T-helper 2 cell (primary cell): Measurements from ENCODE around the gene PATE1.
"Not testable (repeated sequence)": the region's sequence is repeated elsewhere in the genome, so short reads cannot be mapped to it uniquely, and the experiment has no call there.

ENCODE experiments used
- DNase-seq, 5 experiments: peaks; one replicate each; pipeline versions ENCODE4 v3.0.0 to v3.0.0-alpha.2; 2012 to 2022
- total RNA-seq, 2 donors: gene quantifications; one replicate each; lab custom pipeline; 2026; lab: John Stamatoyannopoulos, UW

Gene PATE1, protein sequence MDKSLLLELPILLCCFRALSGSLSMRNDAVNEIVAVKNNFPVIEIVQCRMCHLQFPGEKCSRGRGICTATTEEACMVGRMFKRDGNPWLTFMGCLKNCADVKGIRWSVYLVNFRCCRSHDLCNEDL
- 0 reads per million in 2 donors for total RNA-seq

DNA sequence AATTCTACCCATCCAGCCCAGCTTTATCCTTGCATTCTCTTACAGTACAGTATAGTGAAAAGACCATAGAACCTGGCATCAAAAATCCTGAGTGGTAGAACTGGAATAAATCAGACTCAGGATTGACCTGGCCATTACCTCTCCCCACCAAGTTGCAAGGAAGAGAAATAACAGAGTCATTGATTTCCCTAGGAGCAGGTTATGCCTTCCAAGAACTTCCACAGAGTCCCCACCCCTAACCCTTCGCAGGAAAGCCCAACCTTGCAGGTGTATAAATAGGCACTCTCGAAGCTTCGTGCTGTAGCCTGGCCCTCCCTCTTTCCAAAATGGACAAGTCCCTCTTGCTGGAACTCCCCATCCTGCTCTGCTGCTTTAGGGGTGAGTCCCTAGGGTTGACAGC, at the start of gene PATE1:
TSS of gene PATE1 (plus strand) at position 301 of the 400 bp plus-strand sequence. CDS start at position 327, 26 bp downstream.
- DNase-seq, result no peak

DNA sequence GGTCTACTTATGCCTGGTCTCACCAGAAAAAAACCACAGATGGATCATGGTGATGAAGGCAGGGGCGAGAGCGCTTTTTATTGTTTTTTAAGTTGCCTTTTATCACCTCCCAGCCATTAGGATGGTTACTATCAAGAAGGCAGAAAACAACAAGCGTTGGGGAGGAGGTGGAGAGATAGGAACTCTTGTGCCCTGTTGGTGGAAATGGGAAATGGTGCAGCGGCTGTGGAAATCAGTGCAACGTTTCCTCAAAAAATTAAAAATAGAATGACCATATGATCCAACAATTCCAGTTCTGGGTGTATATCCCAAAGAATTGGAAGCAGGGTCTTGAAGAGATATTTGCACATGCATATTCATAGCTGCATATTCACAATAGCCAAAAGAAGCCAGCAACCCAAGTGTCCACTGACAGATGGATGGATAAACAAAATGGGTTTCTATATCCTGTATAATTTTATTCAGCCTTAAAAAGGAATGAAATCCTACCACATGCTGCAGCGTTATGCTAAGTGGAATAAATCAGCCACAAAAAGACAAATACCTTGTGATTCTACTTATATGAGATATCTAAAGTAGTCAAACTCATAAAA, 45.0 kb upstream of the PATE1 start:
- no peak for DNase-seq

DNA sequence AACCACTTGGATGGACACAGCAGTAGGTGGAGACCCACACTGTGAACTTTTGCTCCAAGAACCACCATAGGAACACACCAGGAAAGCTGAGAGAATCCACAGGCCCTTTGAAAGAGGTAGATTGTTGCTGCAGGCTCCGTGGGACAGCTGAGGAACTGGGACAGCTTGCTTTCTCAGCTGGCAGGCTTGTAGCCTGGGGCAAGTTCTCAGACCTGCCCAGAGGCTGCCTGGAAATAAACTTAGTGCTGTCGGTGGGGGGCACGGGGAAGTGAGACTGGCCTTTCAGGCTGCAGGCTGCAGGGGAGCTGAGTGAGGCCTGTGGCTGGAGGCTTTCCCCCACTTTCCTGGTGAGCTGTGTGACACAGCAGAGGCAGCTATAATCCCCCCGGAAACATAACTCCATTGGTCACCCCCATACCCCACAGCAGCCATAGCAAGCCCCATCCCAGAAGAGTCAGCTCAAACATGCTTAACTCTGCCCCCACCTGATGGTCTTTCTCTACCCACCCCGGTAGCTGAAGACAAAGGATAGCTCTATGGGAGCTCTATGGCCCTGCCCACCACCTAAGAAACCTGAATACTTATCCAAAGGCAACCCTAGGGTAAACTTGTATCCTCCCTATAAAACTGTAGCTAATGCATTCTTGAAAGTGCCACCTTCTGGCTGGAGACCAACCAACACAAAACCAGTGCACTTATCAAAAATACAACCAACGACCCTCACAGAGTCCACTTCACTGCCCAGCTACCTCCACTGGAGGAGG, 44.0 kb upstream of the PATE1 start:
- DNase-seq, result no peak

DNA sequence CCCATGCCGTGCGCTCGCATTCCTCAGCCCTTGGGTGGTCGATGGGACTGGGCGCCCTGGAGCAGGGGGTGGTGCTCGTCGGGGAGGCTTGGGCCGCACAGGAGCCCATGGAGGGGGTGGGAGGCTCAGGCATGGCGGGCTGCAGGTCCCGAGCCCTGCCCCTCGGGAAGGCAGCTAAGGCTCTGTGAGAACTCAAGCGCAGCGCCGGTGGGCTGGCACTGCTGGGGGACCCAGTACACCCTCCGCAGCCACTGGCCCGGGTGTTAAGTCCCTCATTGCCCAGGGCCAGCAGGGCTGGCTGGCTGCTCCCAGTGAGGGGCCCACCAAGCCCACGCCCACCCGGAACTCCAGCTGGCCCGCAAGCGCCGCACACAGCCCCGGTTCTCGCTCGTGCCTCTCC, 41.4 kb upstream of the PATE1 start:
- not testable (repeated sequence) for DNase-seq

DNA sequence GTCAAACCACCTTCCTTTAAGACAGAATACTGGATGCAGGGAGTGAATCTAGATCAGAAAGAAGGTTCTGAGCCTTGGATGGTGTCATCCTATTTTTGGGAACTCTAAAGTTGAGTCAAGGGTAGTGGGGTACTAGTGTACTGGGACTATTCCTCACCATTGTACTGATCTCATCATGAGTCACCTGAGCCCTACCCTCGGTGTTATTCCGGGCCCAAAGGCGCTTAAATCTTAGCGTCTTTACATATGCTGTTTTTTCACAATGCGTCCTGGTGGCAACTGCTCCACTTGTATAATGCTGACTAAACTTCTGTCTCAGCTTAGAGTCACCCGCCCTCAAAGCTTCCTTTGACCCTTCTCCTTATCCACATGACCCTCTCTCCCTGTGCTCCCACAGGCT, 25.3 kb upstream of the PATE1 start:
- no peak for DNase-seq

DNA sequence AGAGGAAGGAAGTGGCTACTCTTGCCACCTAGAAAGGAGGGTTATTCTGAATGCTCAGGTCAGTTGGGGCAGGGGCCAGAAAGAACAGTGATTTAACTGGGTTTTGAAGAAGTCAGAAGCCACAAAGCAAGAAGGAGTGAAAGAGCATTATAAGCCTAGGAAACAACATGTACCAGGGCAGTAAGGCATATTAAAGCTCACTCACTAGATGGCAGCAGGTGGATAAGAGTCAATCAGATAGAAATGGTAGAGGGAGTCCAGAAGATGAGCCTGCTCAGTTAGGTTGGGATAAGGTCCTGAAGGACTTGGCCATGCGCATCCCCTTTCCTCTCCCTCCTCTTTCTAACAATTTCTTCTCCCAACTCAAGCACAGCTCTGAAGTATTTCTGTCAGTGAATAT, 22.0 kb upstream of the PATE1 start:
- peak in 1 of 5 experiments; percentile 17 for DNase-seq

DNA sequence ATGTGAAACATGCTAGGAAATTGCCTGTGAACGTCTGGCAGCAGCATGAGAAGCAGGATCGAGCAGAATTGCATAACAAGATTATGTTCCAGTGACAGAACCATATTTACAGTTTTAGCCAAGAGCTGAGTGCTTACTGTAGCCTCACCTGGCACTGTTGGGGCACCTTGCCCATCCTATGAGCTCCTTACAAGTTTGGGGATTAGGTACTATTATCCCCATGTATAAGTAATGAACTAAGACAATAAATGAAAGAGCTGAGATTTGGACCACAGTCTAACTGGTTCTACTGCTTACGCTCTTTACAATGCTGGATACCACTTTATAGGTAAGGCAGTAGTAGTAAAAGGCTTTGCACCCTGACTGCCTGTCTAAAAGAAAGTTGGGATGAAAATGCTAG, 17.1 kb upstream of the PATE1 start:
- DNase-seq, result no peak

DNA sequence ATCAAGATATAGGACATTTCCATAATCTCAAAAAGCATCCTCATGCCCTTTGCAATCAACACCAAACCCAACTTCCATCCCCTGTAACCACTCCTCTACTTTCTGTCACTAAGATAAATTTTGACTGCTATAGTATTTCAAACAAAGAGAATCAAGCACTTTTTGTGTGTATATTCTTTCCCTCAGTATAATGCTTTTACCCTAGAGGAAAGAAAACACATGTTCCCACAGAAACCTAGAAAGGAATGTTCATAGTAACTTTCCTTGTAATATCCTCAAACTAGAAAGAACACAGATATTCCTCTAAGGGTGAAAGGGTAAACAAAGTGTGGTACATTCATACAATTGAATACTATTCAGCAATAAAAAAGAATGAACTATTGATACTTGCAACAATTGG, 5.5 kb upstream of the PATE1 start:
- no peak for DNase-seq

DNA sequence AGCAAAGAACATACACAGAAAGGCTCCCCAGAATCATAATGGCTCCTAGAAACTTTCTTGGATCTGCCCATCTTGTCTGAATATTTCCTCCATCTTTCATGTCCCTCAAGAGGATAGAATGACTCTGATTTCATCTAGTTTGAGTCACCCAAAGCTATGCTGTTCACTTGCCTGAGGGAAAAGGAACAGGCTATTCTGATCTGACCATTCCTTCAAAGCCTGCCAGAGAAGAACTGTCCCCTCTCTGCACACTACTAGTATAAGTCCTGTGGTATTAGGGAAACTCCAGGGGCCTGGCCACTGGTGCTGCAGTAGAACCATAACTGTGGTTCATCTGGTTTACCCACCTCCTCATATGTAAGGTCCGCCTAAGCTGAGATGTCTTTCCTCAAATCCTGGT, 2.4 kb upstream of the PATE1 start:
- DNase-seq, result no peak

DNA sequence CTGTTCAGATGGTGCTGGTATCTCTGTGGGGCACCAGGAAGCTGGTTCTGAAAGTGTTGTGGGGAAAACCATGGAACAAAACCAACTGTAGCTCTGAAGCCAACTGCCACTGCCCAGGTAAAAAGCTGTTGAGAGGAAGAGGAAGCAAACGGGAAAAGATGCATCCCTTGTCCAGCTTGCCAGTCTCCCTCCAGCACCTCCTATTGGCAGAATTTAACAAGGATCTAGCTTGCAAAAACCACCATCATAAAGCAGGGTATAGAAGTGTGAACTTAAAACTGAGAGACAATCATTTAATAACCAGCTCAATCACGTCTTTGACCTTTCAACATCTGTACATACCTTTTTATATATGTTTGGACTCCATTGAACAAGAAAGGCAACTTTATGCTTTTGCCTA, 4.5 kb downstream of the PATE1 start:
- no peak for DNase-seq

DNA sequence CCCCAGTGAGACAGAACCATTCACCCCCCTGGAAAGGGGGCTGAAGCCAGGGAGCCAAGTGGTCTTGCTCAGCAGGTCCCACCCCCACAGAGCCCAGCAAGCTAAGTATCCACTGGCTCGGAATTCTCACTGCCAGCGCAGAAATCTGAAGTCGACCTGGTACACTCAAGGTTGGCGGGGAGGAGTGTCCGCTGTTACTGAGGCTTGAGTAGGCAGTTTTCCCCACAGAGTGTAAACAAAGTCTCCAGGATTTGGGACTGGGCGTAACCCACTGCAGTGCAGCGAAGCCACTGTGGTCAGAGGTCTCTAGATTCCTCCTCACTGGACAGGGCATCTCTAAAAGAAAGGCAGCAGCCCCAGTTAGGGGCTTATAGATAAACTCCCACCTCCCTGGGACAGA, 10.0 kb downstream of the PATE1 start:
- no peak for DNase-seq

DNA sequence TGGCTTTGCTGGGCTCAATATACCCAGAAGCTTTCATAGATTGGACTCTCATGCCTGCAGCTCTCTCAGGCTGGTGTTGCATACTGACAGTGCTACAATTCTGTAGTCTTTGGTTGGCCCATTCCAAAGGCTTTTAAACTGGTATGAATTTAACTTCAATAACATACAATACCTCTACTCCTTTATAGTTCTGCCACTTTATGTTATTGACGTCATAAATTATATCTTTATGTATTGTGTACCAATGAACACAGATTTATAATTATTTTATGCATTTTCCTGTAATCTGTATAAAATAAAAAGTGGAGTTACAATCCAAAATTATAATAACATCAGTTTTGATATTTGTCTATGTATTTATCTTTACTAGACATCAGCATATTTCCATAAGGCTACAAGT, 16.4 kb downstream of the PATE1 start:
- no peak for DNase-seq

DNA sequence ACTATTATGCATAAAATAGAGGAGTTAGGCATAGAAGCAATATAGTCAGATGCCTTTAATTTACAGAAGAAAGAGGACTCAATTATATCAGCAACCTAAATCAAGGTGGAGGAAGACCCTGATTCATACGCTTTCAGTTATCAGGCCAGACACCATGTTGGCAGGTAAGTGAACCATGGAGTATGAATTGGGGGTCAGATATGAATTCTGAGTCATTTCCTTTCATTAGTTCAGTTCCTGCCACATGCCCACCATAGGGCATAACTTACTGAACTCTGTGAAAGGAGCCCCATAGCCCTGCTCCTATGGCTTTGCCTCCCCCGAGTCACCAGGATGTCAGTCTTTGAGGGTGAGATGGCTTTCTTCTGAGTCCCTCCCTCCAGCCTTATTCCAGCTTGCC, 17.4 kb downstream of the PATE1 start:
- DNase-seq, result no peak

DNA sequence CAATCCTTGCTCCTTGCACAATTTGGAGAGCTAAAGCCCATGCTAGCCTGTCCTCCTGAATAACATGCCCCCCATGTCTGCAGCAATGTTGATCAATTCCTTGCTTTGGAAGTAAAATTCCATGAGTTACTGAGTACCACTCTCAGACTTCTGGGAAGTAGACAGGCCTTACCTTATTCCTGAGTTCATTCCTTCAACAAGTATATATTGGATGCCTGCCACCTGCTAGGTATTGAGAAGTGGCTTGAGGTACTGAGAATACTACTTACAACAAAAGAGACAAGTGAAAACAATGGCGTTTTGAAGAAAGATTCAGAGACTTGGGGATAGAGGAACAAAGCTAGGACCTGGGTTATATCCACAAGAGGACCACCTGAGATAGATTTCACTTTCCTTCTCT, 20.2 kb downstream of the PATE1 start:
- DNase-seq, result no peak

DNA sequence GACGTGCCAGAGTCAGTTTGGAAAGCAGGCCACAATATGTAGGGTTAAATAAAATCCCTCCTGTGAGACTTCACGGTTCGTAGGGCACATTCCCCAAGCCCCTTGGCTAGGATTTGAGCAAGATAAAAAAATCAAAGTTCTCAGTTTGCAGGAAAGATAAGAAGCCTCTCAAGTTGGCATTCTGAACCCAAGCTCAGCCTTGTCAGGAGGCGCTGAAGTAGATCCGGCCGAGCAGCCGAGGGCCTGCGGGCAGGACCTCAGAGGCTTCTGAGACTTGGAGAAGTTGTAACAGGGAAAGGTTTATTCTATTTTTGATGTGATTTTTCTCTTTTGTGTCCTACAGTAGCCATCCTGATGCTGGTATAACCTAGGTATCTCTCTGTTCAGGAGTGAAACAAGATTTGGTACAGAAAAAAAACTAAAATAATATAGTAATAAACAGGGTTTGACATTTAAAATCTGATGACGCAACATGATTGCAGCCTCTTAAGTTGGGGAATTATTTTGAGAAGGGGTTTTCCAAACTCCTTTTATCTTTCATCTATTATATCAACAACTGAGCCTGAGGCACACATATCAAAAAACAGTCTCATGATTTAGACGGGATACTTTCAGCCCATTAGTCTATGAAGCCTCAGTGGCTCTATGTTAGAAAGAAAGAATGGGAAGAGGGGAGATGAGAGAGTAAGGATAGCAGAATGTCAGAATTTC, 22.4 kb downstream of the PATE1 start:
- DNase-seq, result no peak

DNA sequence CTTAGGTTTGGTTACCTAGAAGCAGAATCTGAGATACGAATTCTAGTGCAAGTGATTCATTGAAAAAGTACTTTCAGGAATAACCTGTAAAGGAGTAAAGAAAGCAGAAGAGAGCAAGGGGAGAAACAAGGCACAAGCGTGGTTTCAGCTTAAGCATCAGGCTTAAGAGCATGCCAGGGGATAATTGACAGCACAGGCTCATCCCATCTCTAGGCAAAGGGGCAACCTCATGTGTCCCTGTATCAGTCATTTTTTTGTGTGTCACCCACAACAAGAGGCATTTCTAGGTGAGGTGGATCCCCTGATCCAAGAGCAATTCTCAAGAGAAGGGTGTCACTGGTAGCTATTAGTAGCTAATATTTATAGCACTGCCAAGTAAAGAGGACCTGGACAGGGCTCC, 24.5 kb downstream of the PATE1 start:
- no peak for DNase-seq

DNA sequence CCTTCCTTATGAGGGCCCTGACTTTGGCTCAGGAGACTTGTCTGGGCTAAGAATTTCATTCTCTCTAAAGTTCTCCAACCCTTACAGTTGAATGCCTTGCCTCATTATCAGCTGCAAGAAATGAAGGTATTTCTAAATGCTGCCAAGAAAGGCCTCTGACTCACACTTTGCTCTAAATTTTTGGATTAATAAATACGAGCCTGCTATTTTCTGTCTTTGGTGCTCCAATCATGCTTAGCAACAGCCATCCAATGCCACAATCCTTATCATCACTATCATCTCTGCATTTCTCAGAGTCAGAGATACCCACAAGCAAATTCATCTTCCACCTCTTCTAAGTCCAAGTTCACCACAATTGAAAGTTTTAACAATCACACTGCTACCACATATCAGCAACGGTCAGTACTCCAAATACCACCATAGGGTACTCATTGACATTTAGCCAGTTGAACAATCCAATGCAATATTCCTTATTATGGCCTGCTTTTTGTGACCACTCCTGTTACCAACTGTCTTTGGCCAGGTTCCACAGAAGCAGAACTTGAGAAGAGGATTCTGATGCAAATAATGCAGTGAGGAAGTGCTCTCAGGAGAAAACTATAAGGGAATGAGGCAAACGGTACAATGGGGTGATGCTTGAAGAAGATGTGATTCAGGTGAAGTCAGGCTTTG, 26.9 kb downstream of the PATE1 start:
- DNase-seq, result no peak

DNA sequence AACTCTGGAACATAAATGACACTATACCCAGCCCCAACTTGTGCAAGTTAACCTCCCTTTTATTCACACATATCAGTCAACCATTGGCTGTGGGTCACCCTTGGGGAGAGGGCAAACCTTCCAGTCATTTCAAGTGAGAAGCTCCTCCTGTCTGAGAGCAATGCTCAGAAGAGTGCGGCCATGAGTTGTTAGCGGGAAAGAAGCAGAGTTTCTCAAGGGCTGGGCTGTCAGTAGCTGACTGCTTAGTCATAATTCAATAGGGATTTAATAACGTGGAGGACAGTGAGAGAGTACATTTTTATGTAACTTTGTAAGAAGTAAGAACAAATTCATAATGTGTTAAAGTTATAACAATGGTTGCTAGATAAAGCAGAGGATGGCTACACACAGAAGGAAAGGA, 27.4 kb downstream of the PATE1 start:
- no peak for DNase-seq

DNA sequence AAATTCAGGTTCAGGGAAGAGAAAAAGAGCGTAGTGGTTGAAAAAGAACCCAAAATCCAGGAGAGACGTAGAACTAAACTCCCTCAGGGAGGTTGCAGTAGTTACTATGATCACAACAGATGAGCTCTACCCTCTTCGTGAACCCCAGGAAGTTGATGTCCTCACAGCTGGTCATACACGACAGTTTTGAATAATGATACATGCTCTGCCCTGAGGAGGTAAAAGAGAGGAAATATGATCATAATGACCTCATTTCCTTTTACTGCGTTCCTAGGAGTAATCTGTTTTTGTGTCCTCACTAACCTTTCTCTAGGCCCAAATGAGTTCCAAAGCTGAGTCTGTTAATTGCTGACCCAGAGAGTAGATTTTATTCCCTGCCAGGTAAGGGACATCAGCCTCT, 31.2 kb downstream of the PATE1 start:
- no peak for DNase-seq

DNA sequence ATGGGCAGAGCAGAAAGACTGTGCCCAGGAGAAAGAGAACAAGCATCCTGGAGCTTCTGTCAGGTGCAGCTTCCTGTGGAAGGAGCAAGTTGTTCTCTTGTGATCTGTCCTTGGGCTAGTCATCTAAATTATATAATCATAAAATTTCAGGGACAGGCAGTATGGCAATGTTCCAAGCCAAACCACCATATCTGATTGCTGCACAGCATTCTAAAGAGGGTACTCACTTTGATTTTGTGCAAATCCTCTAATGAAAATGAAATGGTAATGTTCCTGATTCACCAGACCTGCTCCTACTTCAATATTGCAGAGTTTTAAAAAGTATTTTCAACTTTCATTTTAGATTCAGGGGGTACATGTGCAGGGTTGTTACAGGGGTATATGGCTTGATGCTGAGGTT, 32.6 kb downstream of the PATE1 start, which contains the start of gene PATE2:
TSS of gene PATE2 (minus strand) at position 101 of the 400 bp plus-strand sequence. CDS start at position 46, 55 bp downstream.
- no peak for DNase-seq

DNA sequence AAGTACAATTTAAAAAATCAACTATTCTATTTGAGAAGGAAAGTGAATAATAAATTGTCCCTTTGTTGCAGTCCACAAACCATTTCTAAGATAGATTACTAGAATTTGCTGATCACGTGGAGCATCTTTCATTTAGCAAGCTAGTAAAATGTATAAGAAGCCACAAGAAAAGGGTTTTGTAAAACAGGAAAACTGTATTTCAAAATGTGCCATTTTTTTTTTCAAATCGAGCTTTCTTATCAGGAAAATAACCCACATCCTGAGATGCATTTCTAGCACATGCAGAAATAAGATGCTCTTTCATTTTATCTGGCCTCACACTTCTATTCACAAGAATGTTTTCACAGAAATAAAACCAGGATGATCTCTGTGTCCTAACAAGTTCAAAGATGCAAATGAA, 38.6 kb downstream of the PATE1 start:
- peak in 1 of 5 experiments; percentile 31 for DNase-seq

DNA sequence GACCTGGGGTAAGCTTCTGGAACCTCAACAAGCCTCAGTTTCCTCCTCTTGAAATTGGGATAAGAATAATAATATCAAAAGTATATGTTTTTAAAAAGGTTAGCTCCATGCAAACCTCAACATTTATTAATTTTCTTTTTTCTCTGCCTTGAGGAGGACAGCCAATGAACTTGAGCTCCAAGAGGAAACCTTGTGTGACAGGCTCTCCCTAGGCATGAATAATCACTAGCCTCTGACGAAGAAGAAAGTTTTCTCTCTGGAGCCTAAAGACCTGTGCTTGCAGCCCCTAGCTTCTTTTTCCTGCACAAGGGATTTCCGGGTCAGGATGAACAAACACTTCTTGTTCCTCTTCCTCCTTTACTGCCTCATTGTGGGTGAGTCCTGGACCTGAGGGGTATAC, 41.7 kb downstream of the PATE1 start, which contains the start of gene PATE3:
TSS of gene PATE3 (plus strand) at position 301 of the 400 bp plus-strand sequence. CDS start at position 326, 25 bp downstream.
- no peak for DNase-seq

DNA sequence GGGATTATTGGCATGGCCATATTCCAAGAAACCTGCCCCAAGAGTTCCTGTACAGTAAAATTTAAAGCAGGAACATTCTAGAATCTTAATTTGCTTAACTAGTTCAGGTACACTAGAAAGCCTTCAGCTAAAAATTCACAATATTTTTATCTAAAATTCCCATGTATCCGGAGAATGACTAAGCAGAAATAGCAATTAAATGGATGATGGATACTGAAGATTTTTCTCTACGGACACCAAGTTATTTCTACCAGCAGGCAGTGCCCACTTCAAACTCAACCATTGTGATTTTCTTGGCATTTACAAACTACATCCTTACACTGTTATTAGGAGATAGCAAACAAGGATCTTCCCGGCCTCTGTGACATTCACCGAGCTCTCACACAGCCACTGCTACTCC, 44.7 kb downstream of the PATE1 start:
- DNase-seq, result no peak
